GM19395 (cell line): ENCODE data around the gene RHBDD3.

ENCODE experiments used
- ATAC-seq: cut with Tn5 transposase; IDR thresholded peaks from one replicate; pipeline ENCODE4 v1.9.1; 2021; ENCODE audit warnings: mild to moderate bottlenecking, moderate library complexity; ENCODE audit not compliant: unreplicated experiment

RHBDD3 gene

GRCh38 chr22:29267858-29268510 is at the start of gene RHBDD3, which contains the start of gene EWSR1:
Gene RHBDD3 (minus strand): TSS chr22:29267981. CDS start chr22:29265626, 2,355 bp downstream.
Gene EWSR1 (plus strand): TSS chr22:29268268. CDS start chr22:29268337, 69 bp downstream.
- ATAC-seq = peak; percentile 73

- ATAC-seq = no peak
Measured at GRCh38 chr22:29316141-29316828, 48.5 kb upstream of the RHBDD3 start.

GRCh38 chr22:29315286-29316140 is 47.7 kb upstream of the RHBDD3 start, which contains the start of gene RASL10A:
Gene RASL10A (minus strand): TSS chr22:29315697. CDS start chr22:29315246, 451 bp downstream.
- ATAC-seq = no peak

- no peak for ATAC-seq
Measured at GRCh38 chr22:29314537-29315285, 46.9 kb upstream of the RHBDD3 start.

- no peak for ATAC-seq
Measured at GRCh38 chr22:29313576-29314466, 46.0 kb upstream of the RHBDD3 start.

GRCh38 chr22:29313126-29313575 is 45.4 kb upstream of the RHBDD3 start:
- no peak for ATAC-seq

- ATAC-seq = no peak
Measured at GRCh38 chr22:29312218-29313125, 44.7 kb upstream of the RHBDD3 start.

- no peak for ATAC-seq
Measured at GRCh38 chr22:29311464-29312217, 43.9 kb upstream of the RHBDD3 start.

GRCh38 chr22:29310863-29311339 is 43.1 kb upstream of the RHBDD3 start:
- ATAC-seq = no peak

- no peak for ATAC-seq
Measured at GRCh38 chr22:29310065-29310862, 42.5 kb upstream of the RHBDD3 start.

- no peak for ATAC-seq
Measured at GRCh38 chr22:29309332-29310064, 41.7 kb upstream of the RHBDD3 start.

GRCh38 chr22:29308791-29309262 is 41.0 kb upstream of the RHBDD3 start:
- no peak for ATAC-seq

GRCh38 chr22:29308148-29308790 is 40.5 kb upstream of the RHBDD3 start:
- ATAC-seq = no peak

GRCh38 chr22:29307596-29308147 is 39.9 kb upstream of the RHBDD3 start:
- ATAC-seq = no peak
